ENCODE measurements around the gene CSPG4. TPM values are rescaled to one million over a fixed set of nuclear protein-coding genes. Genes with fewer than 3 reads are reported as not detected.

The CSPG4 gene
- total and polyA plus RNA-seq, 8 donors = 1.8 to 44.6 (median 20.3) TPM

- TF ChIP-seq POLR2A (IDR thresholded peaks at IDR 0.05) (no peak), POLR2AphosphoS5 (IDR thresholded peaks at IDR 0.05) (no peak)
- Histone ChIP-seq H3K9me3 (no peaks in the 10 kb centered on the region), H3K27ac (peak overlapping the region in 4 of 5 donors; percentile 78 to 94 (median 82)), H3K4me1 (peaks cover 39 to 88% (median 62%) of the 10 kb centered on the region in 4 donors), H3K4me3 (no peak overlapping the region), H3K36me3 (peaks cover 0 to 8% (median 2%) of the 10 kb centered on the region in 4 donors), H3K27me3 (peaks cover 0 to 3% (median 0%) of the 10 kb centered on the region in 3 donors)
- DNase-seq = no peak
- 60 to 85% (median 79%) methylated on average over 6 to 11 of the region's 11 CpGs for WGBS, 5 donors
- intact Hi-C loops (cut with DNase I; ENCODE audit: low total_unique reads) = no loop called here
These were observed 15.8 kb downstream of the CSPG4 start for GRCh38 chr15:75696854-75697259.

GRCh38 chr15:75696311-75696720, 16.3 kb downstream of the CSPG4 start:
- H3K4me1 ChIP-seq = peaks cover 37 to 83% (median 59%) of the 10 kb centered on the region in 4 donors
- 64 to 77% (median 70%) methylated on average over 13 to 14 of the region's 14 CpGs for WGBS, 5 donors
- TF ChIP-seq EP300 (IDR thresholded peaks at IDR 0.05) (peak; percentile 78), POLR2A (IDR thresholded peaks at IDR 0.05) (no peak), POLR2AphosphoS5 (IDR thresholded peaks at IDR 0.05) (peak in 2 of 3 donors; percentile 10 to 59), CTCF (IDR thresholded peaks at IDR 0.05) (no peak)
- H3K4me3 ChIP-seq = no peak overlapping the region
- H3K36me3 ChIP-seq = peaks cover 0 to 14% (median 4%) of the 10 kb centered on the region in 4 donors
- intact Hi-C loops (cut with DNase I; ENCODE audit: low total_unique reads) = no loop called here
- peak in 1 of 2 donors; percentile 76 for DNase-seq
- no peaks in the 10 kb centered on the region for H3K9me3 ChIP-seq
- H3K27me3 ChIP-seq = peaks cover 0 to 3% (median 0%) of the 10 kb centered on the region in 3 donors
- peak overlapping the region; percentile 23 to 94 (median 79) for H3K27ac ChIP-seq

- TF ChIP-seq POLR2A (IDR thresholded peaks at IDR 0.05) (no peak), EP300 (IDR thresholded peaks at IDR 0.05) (no peak), POLR2AphosphoS5 (IDR thresholded peaks at IDR 0.05) (no peak), CTCF (IDR thresholded peaks at IDR 0.05) (no peak)
- Histone ChIP-seq H3K36me3 (peaks cover 0 to 19% (median 4%) of the 10 kb centered on the region in 4 donors), H3K27me3 (peaks cover 0 to 3% (median 0%) of the 10 kb centered on the region in 3 donors), H3K4me1 (peaks cover 31 to 77% (median 56%) of the 10 kb centered on the region in 4 donors), H3K4me3 (no peak overlapping the region), H3K9me3 (no peaks in the 10 kb centered on the region), H3K27ac (peak overlapping the region; percentile 23 to 94 (median 79))
- 68 to 75% (median 73%) methylated on average over 7 of the region's 7 CpGs for WGBS, 5 donors
- intact Hi-C loops (cut with DNase I; ENCODE audit: low total_unique reads) = no loop called here
- DNase-seq = no peak
These were observed 16.9 kb downstream of the CSPG4 start for GRCh38 chr15:75695634-75696310.

GRCh38 chr15:75695220-75695619, 17.4 kb downstream of the CSPG4 start:
- peak overlapping the region in 4 of 5 donors; percentile 78 to 94 (median 82) for H3K27ac ChIP-seq
- DNase-seq = peak in 1 of 2 donors; percentile 84
- H3K4me1 ChIP-seq = peaks cover 30 to 72% (median 51%) of the 10 kb centered on the region in 4 donors
- H3K4me3 ChIP-seq = no peak overlapping the region
- WGBS, 5 donors = 43 to 67% (median 65%) methylated on average over 5 to 6 of the region's 6 CpGs
- peaks cover 0 to 25% (median 9%) of the 10 kb centered on the region in 4 donors for H3K36me3 ChIP-seq
- intact Hi-C loops (cut with DNase I; ENCODE audit: low total_unique reads) = no loop called here
- no peak for TF ChIP-seq POLR2AphosphoS5 (IDR thresholded peaks at IDR 0.05)
- no peak for TF ChIP-seq POLR2A (IDR thresholded peaks at IDR 0.05)
- no peak for TF ChIP-seq EP300 (IDR thresholded peaks at IDR 0.05)
- TF ChIP-seq CTCF (IDR thresholded peaks at IDR 0.05) = no peak
- H3K27me3 ChIP-seq = peaks cover 0 to 3% (median 0%) of the 10 kb centered on the region in 3 donors
- H3K9me3 ChIP-seq = no peaks in the 10 kb centered on the region
